ENCODE data around the gene C1QL2. TPM values are rescaled to one million over a fixed set of nuclear protein-coding genes. Genes with fewer than 3 reads are reported as not detected.
A peak's percentile ranks its signal among the peaks of the same experiment; 100 is the strongest.

Gene C1QL2
- total and polyA plus RNA-seq, 8 donors, result not detected

- Histone ChIP-seq H3K4me3 (no peak overlapping the region), H3K27me3 (peaks cover 0 to 14% (median 0%) of the 10 kb centered on the region in 3 donors), H3K4me1 (no peaks in the 10 kb centered on the region), H3K36me3 (no peaks in the 10 kb centered on the region), H3K27ac (no peak overlapping the region), H3K9me3 (no peaks in the 10 kb centered on the region)
- intact Hi-C loops (cut with DNase I; ENCODE audit: low total_unique reads), result no loop called here
- peak in 4 of 7 experiments; percentile 30 to 67 (median 53) for TF ChIP-seq CTCF (IDR thresholded peaks at IDR 0.05)
- TF ChIP-seq POLR2AphosphoS5 (IDR thresholded peaks at IDR 0.05), result no peak
- WGBS, 5 donors, result 63 to 68% (median 66%) methylated on average over 19 to 22 of the region's 22 CpGs
- DNase-seq, result peak; percentile 40 to 54
These were observed 15.9 kb upstream of the C1QL2 start for GRCh38 chr2:119174216-119174992.

GRCh38 chr2:119173556-119174060, 15.1 kb upstream of the C1QL2 start:
- 85 to 94% (median 91%) methylated on average over 14 of the region's 14 CpGs for WGBS, 5 donors
- intact Hi-C loops (cut with DNase I; ENCODE audit: low total_unique reads), result no loop called here
- Histone ChIP-seq H3K27ac (no peak overlapping the region), H3K4me1 (no peaks in the 10 kb centered on the region), H3K4me3 (no peak overlapping the region), H3K9me3 (no peaks in the 10 kb centered on the region), H3K27me3 (peaks cover 0 to 22% (median 0%) of the 10 kb centered on the region in 3 donors), H3K36me3 (no peaks in the 10 kb centered on the region)
- DNase-seq, result no peak
- TF ChIP-seq POLR2A (IDR thresholded peaks at IDR 0.05), result no peak
- TF ChIP-seq EP300 (IDR thresholded peaks at IDR 0.05), result no peak
- no peak for TF ChIP-seq CTCF (IDR thresholded peaks at IDR 0.05)
- TF ChIP-seq POLR2AphosphoS5 (IDR thresholded peaks at IDR 0.05), result no peak

- no peak for DNase-seq
- peaks cover 0 to 51% (median 4%) of the 10 kb centered on the region in 3 donors for H3K27me3 ChIP-seq
- H3K9me3 ChIP-seq, result no peaks in the 10 kb centered on the region
- H3K4me3 ChIP-seq, result no peak overlapping the region
- no peak for TF ChIP-seq POLR2AphosphoS5 (IDR thresholded peaks at IDR 0.05)
- TF ChIP-seq POLR2A (IDR thresholded peaks at IDR 0.05), result no peak
- TF ChIP-seq EP300 (IDR thresholded peaks at IDR 0.05), result no peak
- TF ChIP-seq CTCF (IDR thresholded peaks at IDR 0.05), result no peak
- intact Hi-C loops (cut with DNase I; ENCODE audit: low total_unique reads), result no loop called here
- H3K36me3 ChIP-seq, result no peaks in the 10 kb centered on the region
- H3K4me1 ChIP-seq, result no peaks in the 10 kb centered on the region
- no peak overlapping the region for H3K27ac ChIP-seq
- WGBS, 5 donors, result 62 to 70% (median 65%) methylated on average over 15 to 16 of the region's 16 CpGs
These were observed 12.0 kb upstream of the C1QL2 start for GRCh38 chr2:119170504-119170903.

- no peak for DNase-seq
- whole genome bisulfite sequencing, 5 donors, result 77 to 88% (median 84%) methylated on average over 10 of the region's 10 CpGs
- Histone ChIP-seq H3K9me3 (no peaks in the 10 kb centered on the region), H3K27me3 (peaks cover 0 to 57% (median 6%) of the 10 kb centered on the region in 3 donors), H3K4me1 (no peaks in the 10 kb centered on the region), H3K27ac (no peak overlapping the region), H3K4me3 (no peak overlapping the region), H3K36me3 (no peaks in the 10 kb centered on the region)
- TF ChIP-seq CTCF (IDR thresholded peaks at IDR 0.05) (no peak), EP300 (IDR thresholded peaks at IDR 0.05) (no peak), POLR2A (IDR thresholded peaks at IDR 0.05) (no peak), POLR2AphosphoS5 (IDR thresholded peaks at IDR 0.05) (no peak)
- intact Hi-C loops (cut with DNase I; ENCODE audit: low total_unique reads), result no loop called here
These were observed 11.2 kb upstream of the C1QL2 start for GRCh38 chr2:119169717-119170116.
